HG03521 (cell line): ENCODE data around the gene SCUBE2.

ENCODE experiments used
- ATAC-seq: cut with Tn5 transposase; IDR thresholded peaks from one replicate; pipeline ENCODE4 v1.9.1; 2021; ENCODE audit warnings: mild to moderate bottlenecking, moderate library complexity; ENCODE audit not compliant: unreplicated experiment

SCUBE2 gene

GRCh38 chr11:9091044-9091922 lies at the start of gene SCUBE2:
Gene SCUBE2, minus strand, starts transcription at chr11:9091599. Its CDS starts 71 bp downstream, at chr11:9091528.
- ATAC-seq, result no peak

- no peak for ATAC-seq
These were observed 49.8 kb upstream of the SCUBE2 start for GRCh38 chr11:9141186-9141585.

GRCh38 chr11:9139628-9140357 lies 48.4 kb upstream of the SCUBE2 start:
- no peak for ATAC-seq

GRCh38 chr11:9138612-9139579 lies 47.5 kb upstream of the SCUBE2 start:
- ATAC-seq, result no peak

GRCh38 chr11:9138133-9138453 lies 46.7 kb upstream of the SCUBE2 start:
- no peak for ATAC-seq

- peak; percentile 94 for ATAC-seq
These were observed 46.1 kb upstream of the SCUBE2 start for GRCh38 chr11:9137293-9138132.

GRCh38 chr11:9136741-9137140 lies 45.3 kb upstream of the SCUBE2 start:
- ATAC-seq, result no peak

GRCh38 chr11:9133956-9134355 lies 42.6 kb upstream of the SCUBE2 start:
- ATAC-seq, result no peak

GRCh38 chr11:9132203-9132878 lies 40.9 kb upstream of the SCUBE2 start:
- no peak for ATAC-seq

GRCh38 chr11:9130297-9130696 lies 38.9 kb upstream of the SCUBE2 start:
- no peak for ATAC-seq

GRCh38 chr11:9126636-9127035 lies 35.2 kb upstream of the SCUBE2 start:
- ATAC-seq, result no peak

- no peak for ATAC-seq
These were observed 33.9 kb upstream of the SCUBE2 start for GRCh38 chr11:9125185-9125886.

GRCh38 chr11:9123595-9124304 lies 32.4 kb upstream of the SCUBE2 start:
- ATAC-seq, result no peak

GRCh38 chr11:9121469-9121796 lies 30.0 kb upstream of the SCUBE2 start:
- no peak for ATAC-seq

- no peak for ATAC-seq
These were observed 29.5 kb upstream of the SCUBE2 start for GRCh38 chr11:9120664-9121468.

- ATAC-seq, result no peak
These were observed 26.9 kb upstream of the SCUBE2 start for GRCh38 chr11:9118277-9118676.

- no peak for ATAC-seq
These were observed 20.7 kb upstream of the SCUBE2 start for GRCh38 chr11:9112075-9112474.
